Activated CD8-positive, alpha-beta T cell treated with anti-CD3 and anti-CD28 coated beads, Interleukin-2, amount 10 ng/mL, durations not matched to agents 7 days and 5 days (primary cell): ENCODE data around the gene LRP6. TPM values are rescaled to one million over a fixed set of nuclear protein-coding genes. Genes with fewer than 3 reads are reported as not detected.

Experiments
- ATAC-seq: fragments of 150-1000 bp; cut with Tn5 transposase; one replicate; pipeline ENCODE4 v1.10.0; 2021; ENCODE audit warnings: moderate library complexity
- CTCF ChIA-PET: fragments of 350-600 bp; sonication (Branson Sonifier 250); formaldehyde crosslinking; loops from one replicate; lab custom pipeline; 2021; ENCODE audit warnings: antibody characterized with exemption; lab: Charles Lee
- POLR2A ChIA-PET: fragments of 350-600 bp; sonication (Branson Sonifier 250); formaldehyde crosslinking; loops from one replicate; lab custom pipeline; 2021; ENCODE audit warnings: antibody characterized with exemption; lab: Charles Lee
- DNase-seq: peaks from one replicate; pipeline ENCODE4 v3.0.0-alpha.2; 2020
- H3K27ac Mint-ChIP-seq: one replicate; pipeline ENCODE4 v1.8.0; 2021; ENCODE audit warnings: mild to moderate bottlenecking, mixed read lengths
- H3K27me3 Mint-ChIP-seq: one replicate; pipeline ENCODE4 v1.8.0; 2021; ENCODE audit warnings: low read depth, mixed read lengths
- H3K36me3 Mint-ChIP-seq: one replicate; pipeline ENCODE4 v1.8.0; 2021; ENCODE audit warnings: low read depth, mixed read lengths
- H3K4me1 Mint-ChIP-seq: one replicate; pipeline ENCODE4 v1.8.0; 2021; ENCODE audit warnings: low read depth, mixed read lengths
- H3K4me3 Mint-ChIP-seq: one replicate; pipeline ENCODE4 v1.8.0; 2021; ENCODE audit warnings: mild to moderate bottlenecking, mixed read lengths
- H3K9me3 Mint-ChIP-seq: one replicate; pipeline ENCODE4 v1.8.0; 2022; ENCODE audit warnings: mixed read lengths; ENCODE audit not compliant: insufficient read depth
- total RNA-seq, 2 experiments: library from RNA; stranded (reverse); gene quantifications; one replicate each; pipeline ENCODE4 v1.2.3, GENCODE V29; 2021

LRP6 gene
- total RNA-seq, 2 experiments from 2014 or later: 0.08 to 0.37 TPM

GRCh38 chr12:12228402-12228801 lies 38.4 kb downstream of the LRP6 start:
- POLR2A ChIA-PET: no interaction called here
- no peaks in the 10 kb centered on the region for H3K4me1 Mint-ChIP-seq
- H3K27me3 Mint-ChIP-seq: peaks cover 12% of the 10 kb centered on the region
- ATAC-seq: no peak
- CTCF ChIA-PET: no interaction called here
- no peaks in the 10 kb centered on the region for H3K9me3 Mint-ChIP-seq
- H3K4me3 Mint-ChIP-seq: no peak overlapping the region
- no peak for DNase-seq
- H3K27ac Mint-ChIP-seq: no peak overlapping the region
- no peaks in the 10 kb centered on the region for H3K36me3 Mint-ChIP-seq

- CTCF ChIA-PET: no interaction called here
- H3K27me3 Mint-ChIP-seq: peaks cover 18% of the 10 kb centered on the region
- no peaks in the 10 kb centered on the region for H3K9me3 Mint-ChIP-seq
- no peaks in the 10 kb centered on the region for H3K4me1 Mint-ChIP-seq
- no peak overlapping the region for H3K27ac Mint-ChIP-seq
- no peaks in the 10 kb centered on the region for H3K36me3 Mint-ChIP-seq
- POLR2A ChIA-PET: no interaction called here
- DNase-seq: no peak
- no peak for ATAC-seq
- H3K4me3 Mint-ChIP-seq: no peak overlapping the region
These were observed 40.7 kb downstream of the LRP6 start for GRCh38 chr12:12226187-12226586.

DNA sequence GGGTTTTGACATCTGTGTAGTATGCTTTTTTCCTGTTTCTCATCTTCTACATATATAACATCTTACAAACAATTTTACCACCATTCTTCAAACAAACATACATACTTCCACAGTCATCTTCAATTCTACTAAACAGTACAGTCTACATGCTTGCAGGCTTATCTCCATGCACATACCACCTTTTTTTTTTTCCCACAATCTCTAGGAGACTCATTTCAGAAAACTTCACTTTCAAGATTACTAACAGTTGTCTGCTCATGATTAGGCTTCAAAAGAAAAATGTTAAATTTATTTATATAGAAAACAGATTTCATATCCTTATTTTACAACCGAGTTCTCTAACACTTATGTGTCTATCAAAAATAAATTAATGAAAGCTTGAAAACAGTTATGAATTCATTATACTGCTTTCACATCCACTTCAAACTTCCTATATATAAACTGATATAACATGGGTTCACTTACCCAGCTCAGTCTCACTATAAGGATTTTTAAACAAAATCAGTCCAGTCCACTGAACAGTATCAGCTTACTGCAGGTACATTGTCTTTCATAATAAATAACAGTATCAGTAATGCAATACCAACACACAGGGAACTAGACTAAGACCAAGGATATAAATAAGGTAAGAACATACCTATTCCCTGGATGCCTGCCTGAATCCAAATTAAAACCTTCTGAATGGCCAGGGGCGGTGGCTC lies 42.5 kb downstream of the LRP6 start:
- DNase-seq: no peak
- CTCF ChIA-PET: no interaction called here
- H3K4me1 Mint-ChIP-seq: no peaks in the 10 kb centered on the region
- POLR2A ChIA-PET: no interaction called here
- peaks cover 27% of the 10 kb centered on the region for H3K27me3 Mint-ChIP-seq
- H3K27ac Mint-ChIP-seq: no peak overlapping the region
- no peaks in the 10 kb centered on the region for H3K9me3 Mint-ChIP-seq
- no peak for ATAC-seq
- H3K36me3 Mint-ChIP-seq: no peaks in the 10 kb centered on the region
- H3K4me3 Mint-ChIP-seq: no peak overlapping the region

- H3K4me3 Mint-ChIP-seq: no peak overlapping the region
- no peaks in the 10 kb centered on the region for H3K9me3 Mint-ChIP-seq
- no peaks in the 10 kb centered on the region for H3K36me3 Mint-ChIP-seq
- CTCF ChIA-PET: no interaction called here
- POLR2A ChIA-PET: no interaction called here
- peaks cover 4% of the 10 kb centered on the region for H3K4me1 Mint-ChIP-seq
- no peak overlapping the region for H3K27ac Mint-ChIP-seq
- H3K27me3 Mint-ChIP-seq: peaks cover 44% of the 10 kb centered on the region
- DNase-seq (no peak), ATAC-seq (no peak)
These were observed 45.3 kb downstream of the LRP6 start for GRCh38 chr12:12221560-12221959.

DNA sequence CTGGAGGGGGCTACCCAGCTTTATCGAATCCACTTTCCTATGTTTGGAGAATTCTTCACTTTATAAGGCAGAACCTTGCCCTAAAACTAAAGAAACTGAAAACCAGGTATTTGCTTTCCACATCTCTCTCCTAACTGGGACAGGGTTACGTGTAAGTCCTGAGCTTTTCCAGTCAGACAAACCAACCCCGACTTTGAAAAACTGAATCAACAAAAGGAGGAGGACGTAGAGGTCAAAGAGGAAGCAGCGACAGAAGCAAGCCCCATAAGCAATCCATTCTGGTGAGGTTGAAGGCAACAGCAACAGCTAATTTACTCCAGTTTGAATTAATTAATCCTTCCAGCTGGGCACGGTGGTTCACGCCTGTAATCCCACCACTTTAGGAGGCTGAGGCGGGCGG lies 47.2 kb downstream of the LRP6 start:
- Mint-ChIP-seq H3K9me3 (no peaks in the 10 kb centered on the region), H3K4me3 (no peak overlapping the region), H3K36me3 (no peaks in the 10 kb centered on the region), H3K27me3 (peaks cover 50% of the 10 kb centered on the region), H3K27ac (no peak overlapping the region), H3K4me1 (peaks cover 6% of the 10 kb centered on the region)
- CTCF ChIA-PET: no interaction called here
- no peak for DNase-seq
- ATAC-seq: no peak
- POLR2A ChIA-PET: no interaction called here

DNA sequence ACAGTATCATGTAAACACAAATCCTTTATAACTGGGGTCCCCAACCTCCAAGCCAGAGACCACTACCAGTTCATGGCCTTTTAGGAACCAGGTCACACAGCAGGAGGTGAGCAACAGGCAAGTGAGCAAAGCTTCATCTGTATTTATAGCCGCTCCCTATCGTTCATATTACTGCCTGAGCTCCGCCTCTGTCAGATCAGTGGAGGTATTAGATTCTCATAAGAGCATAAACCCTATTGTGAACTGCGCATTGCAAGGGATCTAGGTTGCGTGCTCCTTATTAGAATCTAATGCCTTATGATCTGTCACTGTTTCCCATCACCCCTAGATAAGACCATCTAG lies 49.9 kb downstream of the LRP6 start:
- ATAC-seq (no peak), DNase-seq (no peak)
- no peak overlapping the region for H3K27ac Mint-ChIP-seq
- CTCF ChIA-PET: interaction anchor here (1.1 kb wide), 1 partner anchor 117 kb away, joined by 4 read pairs; no protein-coding TSS in a partner anchor
- H3K4me3 Mint-ChIP-seq: no peak overlapping the region
- H3K9me3 Mint-ChIP-seq: no peaks in the 10 kb centered on the region
- peaks cover 6% of the 10 kb centered on the region for H3K4me1 Mint-ChIP-seq
- H3K36me3 Mint-ChIP-seq: no peaks in the 10 kb centered on the region
- peaks cover 59% of the 10 kb centered on the region for H3K27me3 Mint-ChIP-seq
- POLR2A ChIA-PET: no interaction called here

GRCh38 chr12:12216349-12217017 lies 50.4 kb downstream of the LRP6 start:
- DNase-seq (no peak), ATAC-seq (no peak)
- peaks cover 58% of the 10 kb centered on the region for H3K27me3 Mint-ChIP-seq
- ChIA-PET POLR2A (no interaction called here), CTCF (interaction anchor here (1.1 kb wide), 1 partner anchor 117 kb away, joined by 4 read pairs; no protein-coding TSS in a partner anchor)
- no peak overlapping the region for H3K4me3 Mint-ChIP-seq
- no peaks in the 10 kb centered on the region for H3K9me3 Mint-ChIP-seq
- H3K36me3 Mint-ChIP-seq: no peaks in the 10 kb centered on the region
- H3K4me1 Mint-ChIP-seq: peaks cover 6% of the 10 kb centered on the region
- no peak overlapping the region for H3K27ac Mint-ChIP-seq

DNA sequence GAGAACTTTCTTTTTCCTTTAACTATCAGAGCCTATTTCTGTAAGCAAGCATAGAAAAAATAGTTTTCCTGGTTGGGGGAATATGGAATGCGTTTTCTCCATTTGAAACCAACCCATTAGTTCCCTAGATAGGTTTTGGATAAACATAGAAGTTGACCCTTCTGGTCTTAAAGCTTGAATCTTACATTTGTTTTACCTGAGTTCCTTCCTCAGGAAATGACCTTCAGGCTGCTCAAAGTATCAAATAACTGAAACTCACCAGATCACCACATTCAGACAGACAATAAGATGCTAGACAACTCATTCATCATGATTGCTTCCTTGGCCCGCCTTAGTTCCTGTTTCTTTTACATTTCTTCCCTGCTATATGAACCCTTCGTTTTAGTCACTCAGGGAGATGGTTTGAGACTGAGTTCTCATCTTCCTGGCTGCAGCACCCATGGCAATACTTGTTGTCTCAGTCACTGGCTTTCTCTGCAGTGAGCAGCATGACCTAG lies 52.2 kb downstream of the LRP6 start:
- Mint-ChIP-seq H3K4me3 (no peak overlapping the region), H3K36me3 (no peaks in the 10 kb centered on the region), H3K9me3 (no peaks in the 10 kb centered on the region), H3K27ac (no peak overlapping the region), H3K27me3 (peaks cover 59% of the 10 kb centered on the region), H3K4me1 (peaks cover 19% of the 10 kb centered on the region)
- ChIA-PET POLR2A (no interaction called here), CTCF (no interaction called here)
- ATAC-seq (no peak), DNase-seq (no peak)

- DNase-seq (no peak), ATAC-seq (no peak)
- Mint-ChIP-seq H3K4me3 (no peak overlapping the region), H3K27ac (no peak overlapping the region), H3K4me1 (peaks cover 19% of the 10 kb centered on the region), H3K27me3 (peaks cover 56% of the 10 kb centered on the region), H3K36me3 (no peaks in the 10 kb centered on the region), H3K9me3 (no peaks in the 10 kb centered on the region)
- ChIA-PET POLR2A (no interaction called here), CTCF (no interaction called here)
These were observed 52.6 kb downstream of the LRP6 start for GRCh38 chr12:12214201-12214600.

DNA sequence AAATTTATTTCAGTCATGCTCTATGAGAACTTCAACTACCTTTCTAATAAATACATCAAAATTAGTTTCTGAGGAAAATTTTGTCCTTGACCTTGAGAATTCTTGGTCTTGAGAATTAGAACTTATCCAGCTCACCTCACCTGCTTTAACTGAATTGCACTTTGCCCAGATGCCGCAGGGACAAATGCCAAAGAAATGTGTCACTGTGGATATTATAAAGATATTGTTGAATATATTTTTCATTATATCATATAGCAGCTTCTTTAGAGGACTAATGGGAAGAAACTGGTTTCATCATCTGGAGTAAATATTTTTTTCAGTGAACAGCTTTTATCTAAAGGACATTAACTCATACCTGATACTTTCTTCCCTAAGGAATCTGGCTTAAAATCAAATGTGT lies 54.1 kb downstream of the LRP6 start:
- no peaks in the 10 kb centered on the region for H3K9me3 Mint-ChIP-seq
- POLR2A ChIA-PET: no interaction called here
- ATAC-seq: no peak
- no peak for DNase-seq
- no peak overlapping the region for H3K27ac Mint-ChIP-seq
- H3K27me3 Mint-ChIP-seq: peaks cover 58% of the 10 kb centered on the region
- H3K4me1 Mint-ChIP-seq: peaks cover 18% of the 10 kb centered on the region
- H3K36me3 Mint-ChIP-seq: no peaks in the 10 kb centered on the region
- H3K4me3 Mint-ChIP-seq: no peak overlapping the region
- CTCF ChIA-PET: no interaction called here

- DNase-seq (peak; percentile 54), ATAC-seq (peak; percentile 65)
- Mint-ChIP-seq H3K27me3 (peaks cover 59% of the 10 kb centered on the region), H3K36me3 (no peaks in the 10 kb centered on the region), H3K4me1 (peaks cover 15% of the 10 kb centered on the region), H3K4me3 (no peak overlapping the region), H3K27ac (no peak overlapping the region), H3K9me3 (no peaks in the 10 kb centered on the region)
- ChIA-PET POLR2A (no interaction called here), CTCF (no interaction called here)
These were observed 55.9 kb downstream of the LRP6 start for GRCh38 chr12:12210983-12211382.

- peaks cover 61% of the 10 kb centered on the region for H3K27me3 Mint-ChIP-seq
- H3K4me3 Mint-ChIP-seq: no peak overlapping the region
These were observed 56.4 kb downstream of the LRP6 start for GRCh38 chr12:12210416-12210815.

More at GRCh38 chr12:12210416-12210815, 56.4 kb downstream of the LRP6 start:
- Mint-ChIP-seq H3K36me3 (no peaks in the 10 kb centered on the region), H3K27ac (no peak overlapping the region), H3K9me3 (no peaks in the 10 kb centered on the region), H3K4me1 (peaks cover 15% of the 10 kb centered on the region)
- CTCF ChIA-PET: no interaction called here
- POLR2A ChIA-PET: no interaction called here
- ATAC-seq (no peak), DNase-seq (no peak)
